HG03159 (cell line): Measurements from ENCODE around the gene ACTRT3.

Experiments
- ATAC-seq: cut with Tn5 transposase; IDR thresholded peaks from one replicate; pipeline ENCODE4 v1.9.1; 2021; ENCODE audit warnings: mild to moderate bottlenecking, moderate library complexity; ENCODE audit not compliant: unreplicated experiment

The ACTRT3 gene

GRCh38 chr3:169769287-169770181, at the start of gene ACTRT3:
ACTRT3 (minus strand) TSS chr3:169769561; CDS start chr3:169769520, 41 bp downstream.
- peak; percentile 26 for ATAC-seq

- no peak for ATAC-seq
Measured at GRCh38 chr3:169818316-169818715, 49.0 kb upstream of the ACTRT3 start.

- no peak for ATAC-seq
Measured at GRCh38 chr3:169815590-169816150, 46.3 kb upstream of the ACTRT3 start.

- ATAC-seq = peak; percentile 91
Measured at GRCh38 chr3:169813757-169814517, 44.6 kb upstream of the ACTRT3 start.

GRCh38 chr3:169813278-169813677, 43.9 kb upstream of the ACTRT3 start:
- no peak for ATAC-seq

GRCh38 chr3:169812332-169813235, 43.2 kb upstream of the ACTRT3 start, which contains the start of the genes LRRC34 and LRRIQ4:
LRRC34 (minus strand) TSS chr3:169812904; CDS start chr3:169812548, 356 bp downstream.
LRRIQ4 (plus strand) TSS chr3:169812870; CDS start chr3:169821922, 9,052 bp downstream.
- ATAC-seq = peak; percentile 68

GRCh38 chr3:169811631-169812331, 42.4 kb upstream of the ACTRT3 start:
- peak; percentile 3 for ATAC-seq

- ATAC-seq = no peak
Measured at GRCh38 chr3:169809230-169809795, 40.0 kb upstream of the ACTRT3 start.

- no peak for ATAC-seq
Measured at GRCh38 chr3:169804681-169805080, 35.3 kb upstream of the ACTRT3 start.

- ATAC-seq = no peak
Measured at GRCh38 chr3:169792359-169792758, 23.0 kb upstream of the ACTRT3 start.

- ATAC-seq = no peak
Measured at GRCh38 chr3:169790687-169791429, 21.5 kb upstream of the ACTRT3 start.

GRCh38 chr3:169790219-169790618, 20.9 kb upstream of the ACTRT3 start:
- no peak for ATAC-seq

GRCh38 chr3:169787791-169788190, 18.4 kb upstream of the ACTRT3 start:
- ATAC-seq = no peak

GRCh38 chr3:169787120-169787519, 17.8 kb upstream of the ACTRT3 start:
- no peak for ATAC-seq

- no peak for ATAC-seq
Measured at GRCh38 chr3:169781209-169781855, 12.0 kb upstream of the ACTRT3 start.

GRCh38 chr3:169780742-169781141, 11.4 kb upstream of the ACTRT3 start:
- no peak for ATAC-seq

- ATAC-seq = no peak
Measured at GRCh38 chr3:169777822-169778221, 8.5 kb upstream of the ACTRT3 start.

GRCh38 chr3:169774186-169774585, 4.8 kb upstream of the ACTRT3 start:
- ATAC-seq = no peak
